HepG2 (cell line): ENCODE results near the gene IZUMO4. TPM values are rescaled to one million over a fixed set of nuclear protein-coding genes. Genes with fewer than 3 reads are reported as not detected.

ENCODE experiments used
- DMAP1 ChIP-seq: IDR thresholded peaks from 2 replicates; pipeline ENCODE4 v1.6.1; 2016
- FOSL2 ChIP-seq: sonication (generic); formaldehyde crosslinking; IDR thresholded peaks from 2 replicates; pipeline ENCODE4 v1.4.0; 2020; ENCODE audit warnings: missing genetic modification reagents
- KAT7 ChIP-seq: IDR thresholded peaks from 2 replicates; pipeline ENCODE4 v1.6.1; 2018; ENCODE audit warnings: borderline replicate concordance, missing compliant biosample characterization
- ONECUT2 ChIP-seq: sonication (generic); formaldehyde crosslinking; IDR thresholded peaks from 2 replicates; pipeline ENCODE4 v1.4.0; 2020; ENCODE audit warnings: missing genetic modification reagents
- PCBP1 ChIP-seq: fragments of 200-400 bp; formaldehyde crosslinking; IDR thresholded peaks from 2 replicates; pipeline ENCODE4 v1.6.1; 2017; ENCODE audit warnings: mild to moderate bottlenecking, low read depth, low read length, borderline replicate concordance
- POLR2AphosphoS2 ChIP-seq: IDR thresholded peaks from 2 replicates; pipeline ENCODE4 v1.6.1; 2011; ENCODE audit warnings: low read depth, low read length, improper control_type of control experiment
- polyA plus RNA-seq, 8 experiments: library from polyadenylated mRNA; depleted of rRNA in 3 of 8; stranded (reverse) in 7 of 8; unstranded in 1 of 8; fragments of >200 nt; fragmentation: Illumina TruSeq in 4 of 8; extraction: Trizol in 4 of 8; gene quantifications; 2 replicates each; pipeline versions ENCODE4 v1.2.1 to v1.2.3, GENCODE V29; 2011 to 2016; ENCODE audit warnings: low read depth in 4 of 8, missing spikeins in 1 of 8, mixed read lengths in 1 of 8; ENCODE audit not compliant: insufficient read depth in 1 of 8
- total RNA-seq, 5 experiments: library from RNA; depleted of rRNA; stranded (reverse); fragments of >200 nt; fragmentation: Illumina TruSeq; extraction: Trizol; gene quantifications; 2 replicates each; pipeline ENCODE4 v1.2.3, GENCODE V29; 2016; ENCODE audit warnings: low read depth in 1 of 5
- TF ChIP-seq, protein P1 (sequence below): sonication (generic); formaldehyde crosslinking; IDR thresholded peaks from 2 replicates; pipeline ENCODE4 v1.9.0; 2021; ENCODE audit warnings: mild to moderate bottlenecking, missing genetic modification reagents
- TF ChIP-seq, protein P2 (sequence below): IDR thresholded peaks from 2 replicates; pipeline ENCODE4 v1.6.1; 2016; ENCODE audit warnings: control low read depth
- TF ChIP-seq, protein P3 (sequence below): sonication (generic); formaldehyde crosslinking; IDR thresholded peaks from 2 replicates; pipeline ENCODE4 v1.8.1; 2023; ENCODE audit warnings: mild to moderate bottlenecking, missing genetic modification reagents
- TF ChIP-seq, protein P4 (sequence below): sonication (generic); formaldehyde crosslinking; IDR thresholded peaks from 2 replicates; pipeline ENCODE4 v1.4.0; 2020; ENCODE audit warnings: missing genetic modification reagents
- TF ChIP-seq, protein P5 (sequence below): sonication (generic); formaldehyde crosslinking; IDR thresholded peaks from 2 replicates; pipeline ENCODE4 v1.5.1; 2020; ENCODE audit warnings: mild to moderate bottlenecking, missing genetic modification reagents, moderate library complexity

Gene IZUMO4
- total and polyA plus RNA-seq, 2 of the 13 experiments (the other 11 are each of a cell fraction or from before 2014, with no cell fraction given): 0.77 to 3.9 TPM

DNA sequence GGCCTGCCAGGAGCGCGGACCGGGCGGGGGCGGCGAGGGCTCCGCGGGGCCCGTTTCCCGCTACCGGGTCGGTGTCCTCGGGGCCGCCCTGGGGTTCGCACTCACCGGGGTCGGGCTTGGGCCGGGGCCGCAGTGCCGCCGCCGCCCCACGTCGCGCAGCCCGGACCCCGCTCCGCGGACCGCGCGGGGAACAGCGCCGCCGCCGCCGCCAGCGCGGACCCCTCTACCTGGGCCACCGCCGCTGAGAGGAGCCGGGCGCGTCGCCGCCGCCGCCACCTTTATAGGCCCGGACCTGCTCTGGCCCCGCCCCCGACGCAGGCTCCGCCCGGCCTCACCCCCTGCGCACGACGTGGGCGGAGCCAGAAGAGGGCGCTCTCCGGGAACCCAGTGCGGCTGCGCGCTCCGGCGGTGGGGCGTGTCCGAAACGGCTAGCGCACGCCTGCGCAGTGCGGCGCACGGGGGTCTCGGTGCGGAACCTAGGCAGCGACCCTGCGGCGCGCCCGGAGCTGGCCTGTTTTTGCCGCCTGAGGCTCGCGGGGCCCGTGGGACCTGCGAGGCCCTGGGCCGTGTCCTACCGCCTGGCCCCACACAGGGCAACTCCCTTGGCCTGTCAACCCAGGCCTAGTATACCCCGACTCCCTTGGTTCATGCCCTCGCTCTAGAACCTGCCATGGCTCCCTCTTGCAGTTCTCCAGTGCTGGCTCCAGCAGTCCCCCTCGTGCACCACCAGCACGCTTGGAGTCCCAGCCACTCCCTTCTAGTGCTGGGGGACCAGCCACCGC is 45.5 kb upstream of the IZUMO4 start, which contains the start of gene MKNK2 (continued):
- TF ChIP-seq, protein P1, sequence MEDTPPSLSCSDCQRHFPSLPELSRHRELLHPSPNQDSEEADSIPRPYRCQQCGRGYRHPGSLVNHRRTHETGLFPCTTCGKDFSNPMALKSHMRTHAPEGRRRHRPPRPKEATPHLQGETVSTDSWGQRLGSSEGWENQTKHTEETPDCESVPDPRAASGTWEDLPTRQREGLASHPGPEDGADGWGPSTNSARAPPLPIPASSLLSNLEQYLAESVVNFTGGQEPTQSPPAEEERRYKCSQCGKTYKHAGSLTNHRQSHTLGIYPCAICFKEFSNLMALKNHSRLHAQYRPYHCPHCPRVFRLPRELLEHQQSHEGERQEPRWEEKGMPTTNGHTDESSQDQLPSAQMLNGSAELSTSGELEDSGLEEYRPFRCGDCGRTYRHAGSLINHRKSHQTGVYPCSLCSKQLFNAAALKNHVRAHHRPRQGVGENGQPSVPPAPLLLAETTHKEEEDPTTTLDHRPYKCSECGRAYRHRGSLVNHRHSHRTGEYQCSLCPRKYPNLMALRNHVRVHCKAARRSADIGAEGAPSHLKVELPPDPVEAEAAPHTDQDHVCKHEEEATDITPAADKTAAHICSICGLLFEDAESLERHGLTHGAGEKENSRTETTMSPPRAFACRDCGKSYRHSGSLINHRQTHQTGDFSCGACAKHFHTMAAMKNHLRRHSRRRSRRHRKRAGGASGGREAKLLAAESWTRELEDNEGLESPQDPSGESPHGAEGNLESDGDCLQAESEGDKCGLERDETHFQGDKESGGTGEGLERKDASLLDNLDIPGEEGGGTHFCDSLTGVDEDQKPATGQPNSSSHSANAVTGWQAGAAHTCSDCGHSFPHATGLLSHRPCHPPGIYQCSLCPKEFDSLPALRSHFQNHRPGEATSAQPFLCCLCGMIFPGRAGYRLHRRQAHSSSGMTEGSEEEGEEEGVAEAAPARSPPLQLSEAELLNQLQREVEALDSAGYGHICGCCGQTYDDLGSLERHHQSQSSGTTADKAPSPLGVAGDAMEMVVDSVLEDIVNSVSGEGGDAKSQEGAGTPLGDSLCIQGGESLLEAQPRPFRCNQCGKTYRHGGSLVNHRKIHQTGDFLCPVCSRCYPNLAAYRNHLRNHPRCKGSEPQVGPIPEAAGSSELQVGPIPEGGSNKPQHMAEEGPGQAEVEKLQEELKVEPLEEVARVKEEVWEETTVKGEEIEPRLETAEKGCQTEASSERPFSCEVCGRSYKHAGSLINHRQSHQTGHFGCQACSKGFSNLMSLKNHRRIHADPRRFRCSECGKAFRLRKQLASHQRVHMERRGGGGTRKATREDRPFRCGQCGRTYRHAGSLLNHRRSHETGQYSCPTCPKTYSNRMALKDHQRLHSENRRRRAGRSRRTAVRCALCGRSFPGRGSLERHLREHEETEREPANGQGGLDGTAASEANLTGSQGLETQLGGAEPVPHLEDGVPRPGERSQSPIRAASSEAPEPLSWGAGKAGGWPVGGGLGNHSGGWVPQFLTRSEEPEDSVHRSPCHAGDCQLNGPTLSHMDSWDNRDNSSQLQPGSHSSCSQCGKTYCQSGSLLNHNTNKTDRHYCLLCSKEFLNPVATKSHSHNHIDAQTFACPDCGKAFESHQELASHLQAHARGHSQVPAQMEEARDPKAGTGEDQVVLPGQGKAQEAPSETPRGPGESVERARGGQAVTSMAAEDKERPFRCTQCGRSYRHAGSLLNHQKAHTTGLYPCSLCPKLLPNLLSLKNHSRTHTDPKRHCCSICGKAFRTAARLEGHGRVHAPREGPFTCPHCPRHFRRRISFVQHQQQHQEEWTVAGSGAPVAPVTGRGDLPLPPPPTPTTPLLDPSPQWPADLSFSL (CRISPR knock-in tag): no peak
- TF ChIP-seq, protein P2, sequence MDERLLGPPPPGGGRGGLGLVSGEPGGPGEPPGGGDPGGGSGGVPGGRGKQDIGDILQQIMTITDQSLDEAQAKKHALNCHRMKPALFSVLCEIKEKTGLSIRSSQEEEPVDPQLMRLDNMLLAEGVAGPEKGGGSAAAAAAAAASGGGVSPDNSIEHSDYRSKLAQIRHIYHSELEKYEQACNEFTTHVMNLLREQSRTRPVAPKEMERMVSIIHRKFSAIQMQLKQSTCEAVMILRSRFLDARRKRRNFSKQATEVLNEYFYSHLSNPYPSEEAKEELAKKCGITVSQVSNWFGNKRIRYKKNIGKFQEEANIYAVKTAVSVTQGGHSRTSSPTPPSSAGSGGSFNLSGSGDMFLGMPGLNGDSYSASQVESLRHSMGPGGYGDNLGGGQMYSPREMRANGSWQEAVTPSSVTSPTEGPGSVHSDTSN: no peak
- TF ChIP-seq FOSL2 (CRISPR knock-in tag) (peak; percentile 10; the same call in 1 of the 2 replicates), POLR2AphosphoS2 (peak; percentile 57; the same call in 1 of the 2 replicates), KAT7 (CRISPR knock-in tag) (no peak), ONECUT2 (CRISPR knock-in tag) (no peak), DMAP1 (CRISPR knock-in tag) (no peak), PCBP1 (peak; percentile 93)
- TF ChIP-seq, protein P3, sequence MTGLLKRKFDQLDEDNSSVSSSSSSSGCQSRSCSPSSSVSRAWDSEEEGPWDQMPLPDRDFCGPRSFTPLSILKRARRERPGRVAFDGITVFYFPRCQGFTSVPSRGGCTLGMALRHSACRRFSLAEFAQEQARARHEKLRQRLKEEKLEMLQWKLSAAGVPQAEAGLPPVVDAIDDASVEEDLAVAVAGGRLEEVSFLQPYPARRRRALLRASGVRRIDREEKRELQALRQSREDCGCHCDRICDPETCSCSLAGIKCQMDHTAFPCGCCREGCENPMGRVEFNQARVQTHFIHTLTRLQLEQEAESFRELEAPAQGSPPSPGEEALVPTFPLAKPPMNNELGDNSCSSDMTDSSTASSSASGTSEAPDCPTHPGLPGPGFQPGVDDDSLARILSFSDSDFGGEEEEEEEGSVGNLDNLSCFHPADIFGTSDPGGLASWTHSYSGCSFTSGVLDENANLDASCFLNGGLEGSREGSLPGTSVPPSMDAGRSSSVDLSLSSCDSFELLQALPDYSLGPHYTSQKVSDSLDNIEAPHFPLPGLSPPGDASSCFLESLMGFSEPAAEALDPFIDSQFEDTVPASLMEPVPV (CRISPR knock-in tag): no peak
- TF ChIP-seq, protein P4, sequence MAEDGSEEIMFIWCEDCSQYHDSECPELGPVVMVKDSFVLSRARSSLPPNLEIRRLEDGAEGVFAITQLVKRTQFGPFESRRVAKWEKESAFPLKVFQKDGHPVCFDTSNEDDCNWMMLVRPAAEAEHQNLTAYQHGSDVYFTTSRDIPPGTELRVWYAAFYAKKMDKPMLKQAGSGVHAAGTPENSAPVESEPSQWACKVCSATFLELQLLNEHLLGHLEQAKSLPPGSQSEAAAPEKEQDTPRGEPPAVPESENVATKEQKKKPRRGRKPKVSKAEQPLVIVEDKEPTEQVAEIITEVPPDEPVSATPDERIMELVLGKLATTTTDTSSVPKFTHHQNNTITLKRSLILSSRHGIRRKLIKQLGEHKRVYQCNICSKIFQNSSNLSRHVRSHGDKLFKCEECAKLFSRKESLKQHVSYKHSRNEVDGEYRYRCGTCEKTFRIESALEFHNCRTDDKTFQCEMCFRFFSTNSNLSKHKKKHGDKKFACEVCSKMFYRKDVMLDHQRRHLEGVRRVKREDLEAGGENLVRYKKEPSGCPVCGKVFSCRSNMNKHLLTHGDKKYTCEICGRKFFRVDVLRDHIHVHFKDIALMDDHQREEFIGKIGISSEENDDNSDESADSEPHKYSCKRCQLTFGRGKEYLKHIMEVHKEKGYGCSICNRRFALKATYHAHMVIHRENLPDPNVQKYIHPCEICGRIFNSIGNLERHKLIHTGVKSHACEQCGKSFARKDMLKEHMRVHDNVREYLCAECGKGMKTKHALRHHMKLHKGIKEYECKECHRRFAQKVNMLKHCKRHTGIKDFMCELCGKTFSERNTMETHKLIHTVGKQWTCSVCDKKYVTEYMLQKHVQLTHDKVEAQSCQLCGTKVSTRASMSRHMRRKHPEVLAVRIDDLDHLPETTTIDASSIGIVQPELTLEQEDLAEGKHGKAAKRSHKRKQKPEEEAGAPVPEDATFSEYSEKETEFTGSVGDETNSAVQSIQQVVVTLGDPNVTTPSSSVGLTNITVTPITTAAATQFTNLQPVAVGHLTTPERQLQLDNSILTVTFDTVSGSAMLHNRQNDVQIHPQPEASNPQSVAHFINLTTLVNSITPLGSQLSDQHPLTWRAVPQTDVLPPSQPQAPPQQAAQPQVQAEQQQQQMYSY (CRISPR knock-in tag): no peak
- TF ChIP-seq, protein P5, sequence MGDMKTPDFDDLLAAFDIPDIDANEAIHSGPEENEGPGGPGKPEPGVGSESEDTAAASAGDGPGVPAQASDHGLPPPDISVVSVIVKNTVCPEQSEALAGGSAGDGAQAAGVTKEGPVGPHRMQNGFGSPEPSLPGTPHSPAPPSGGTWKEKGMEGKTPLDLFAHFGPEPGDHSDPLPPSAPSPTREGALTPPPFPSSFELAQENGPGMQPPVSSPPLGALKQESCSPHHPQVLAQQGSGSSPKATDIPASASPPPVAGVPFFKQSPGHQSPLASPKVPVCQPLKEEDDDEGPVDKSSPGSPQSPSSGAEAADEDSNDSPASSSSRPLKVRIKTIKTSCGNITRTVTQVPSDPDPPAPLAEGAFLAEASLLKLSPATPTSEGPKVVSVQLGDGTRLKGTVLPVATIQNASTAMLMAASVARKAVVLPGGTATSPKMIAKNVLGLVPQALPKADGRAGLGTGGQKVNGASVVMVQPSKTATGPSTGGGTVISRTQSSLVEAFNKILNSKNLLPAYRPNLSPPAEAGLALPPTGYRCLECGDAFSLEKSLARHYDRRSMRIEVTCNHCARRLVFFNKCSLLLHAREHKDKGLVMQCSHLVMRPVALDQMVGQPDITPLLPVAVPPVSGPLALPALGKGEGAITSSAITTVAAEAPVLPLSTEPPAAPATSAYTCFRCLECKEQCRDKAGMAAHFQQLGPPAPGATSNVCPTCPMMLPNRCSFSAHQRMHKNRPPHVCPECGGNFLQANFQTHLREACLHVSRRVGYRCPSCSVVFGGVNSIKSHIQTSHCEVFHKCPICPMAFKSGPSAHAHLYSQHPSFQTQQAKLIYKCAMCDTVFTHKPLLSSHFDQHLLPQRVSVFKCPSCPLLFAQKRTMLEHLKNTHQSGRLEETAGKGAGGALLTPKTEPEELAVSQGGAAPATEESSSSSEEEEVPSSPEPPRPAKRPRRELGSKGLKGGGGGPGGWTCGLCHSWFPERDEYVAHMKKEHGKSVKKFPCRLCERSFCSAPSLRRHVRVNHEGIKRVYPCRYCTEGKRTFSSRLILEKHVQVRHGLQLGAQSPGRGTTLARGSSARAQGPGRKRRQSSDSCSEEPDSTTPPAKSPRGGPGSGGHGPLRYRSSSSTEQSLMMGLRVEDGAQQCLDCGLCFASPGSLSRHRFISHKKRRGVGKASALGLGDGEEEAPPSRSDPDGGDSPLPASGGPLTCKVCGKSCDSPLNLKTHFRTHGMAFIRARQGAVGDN (CRISPR knock-in tag): peak; percentile 71
